K562 (cell line): Measurements from ENCODE around the gene AMMECR1. TPM values are rescaled to one million over a fixed set of nuclear protein-coding genes. Genes with fewer than 3 reads are reported as not detected.
A peak's percentile ranks its signal among the peaks of the same experiment; 100 is the strongest.

Experiments used
- ATAC-seq: fragments of 200-7000 bp; cut with Tn5 transposase; 3 replicates; pipeline ENCODE4 v1.9.1; 2020; ENCODE audit warnings: moderate library complexity
- BruUV-seq: library from RNA; stranded (reverse); fragments of 400-500 nt; replicated peaks from 2 replicates; lab custom pipeline; 2021; lab: Mats Ljungman, UMichigan
- CTCF ChIA-PET: fragments of 300-600 bp; formaldehyde crosslinking; extraction: SDS; loops from one replicate; lab custom pipeline; 2021; ENCODE audit warnings: low intra/inter-chr PET ratio; lab: Yijun Ruan, JAX
- POLR2A ChIA-PET: fragments of 300-600, 350-650 bp; sonication (Branson Sonifier 250); formaldehyde crosslinking; extraction: SDS; loops from one replicate; lab custom pipeline; 2021; ENCODE audit warnings: antibody characterized with exemption, inconsistent platforms; lab: Yijun Ruan, JAX
- DNase-seq, 4 experiments: peaks; one replicate each; pipeline versions ENCODE4 v3.0.0 to v3.0.0-alpha.2; 2011 to 2018; ENCODE audit warnings: low spot score in 3 of 4, mixed read lengths in 3 of 4; ENCODE audit errors: extremely low read depth in 1 of 4
- FAIRE-seq: peaks from 2 replicates; lab custom pipeline; 2011; peaks lifted over from hg19 to GRCh38; lab: Jason Lieb, UNC
- H2AFZ ChIP-seq: 2 replicates; pipeline ENCODE4 v1.6.0; 2011; ENCODE audit warnings: low read depth, low read length, control low read depth, inconsistent platforms
- H3K27ac ChIP-seq: fragments of 200-600 bp; 3 replicates; pipeline ENCODE4 v1.8.0; 2011; ENCODE audit warnings: low read depth, mild to moderate bottlenecking, control low read depth, inconsistent platforms, low read length, moderate library complexity, mixed read lengths; ENCODE audit errors: extremely low read depth
- H3K27me3 ChIP-seq, 2 experiments: fragments of 300-600 bp in 1 of 2; 2 replicates in 1 of 2; 3 replicates in 1 of 2; pipeline versions ENCODE4 v1.6.0 to v1.8.0; 2011; ENCODE audit warnings: inconsistent platforms in 2 of 2, low read length in 2 of 2, mild to moderate bottlenecking in 1 of 2, mixed read lengths in 1 of 2, moderate library complexity in 1 of 2; ENCODE audit not compliant: control insufficient read depth in 2 of 2, insufficient read depth in 2 of 2
- H3K36me3 ChIP-seq: fragments of 300-600 bp; 3 replicates; pipeline ENCODE4 v1.8.0; 2011; ENCODE audit warnings: mild to moderate bottlenecking, low read length, inconsistent platforms; ENCODE audit not compliant: control insufficient read depth, insufficient read depth
- H3K4me1 ChIP-seq, 2 experiments: fragments of 200-600 bp in 1 of 2; replicated peaks in 1 of 2; 2 replicates in 1 of 2; 3 replicates in 1 of 2; pipeline versions ENCODE4 v1.5.1 to v1.8.0; 2011; ENCODE audit warnings: inconsistent platforms in 2 of 2, low read length in 2 of 2, mild to moderate bottlenecking in 1 of 2, mixed read lengths in 1 of 2, moderate library complexity in 1 of 2; ENCODE audit not compliant: control insufficient read depth in 2 of 2, insufficient read depth in 2 of 2
- H3K4me2 ChIP-seq: 2 replicates; pipeline ENCODE4 v1.6.1; 2011; ENCODE audit warnings: low read length, control low read depth, inconsistent platforms, mixed read lengths; ENCODE audit not compliant: insufficient read depth
- H3K4me3 ChIP-seq: fragments of 200-600 bp; sonication (generic), shearing (Covaris generic); 2 replicates; pipeline ENCODE4 v1.5.1; 2016; ENCODE audit warnings: control low read depth, inconsistent platforms
- H3K79me2 ChIP-seq: fragments of 200-600 bp; 3 replicates; pipeline ENCODE4 v1.8.0; 2011; ENCODE audit warnings: low read length, inconsistent platforms; ENCODE audit not compliant: control insufficient read depth, insufficient read depth
- H3K9ac ChIP-seq, 2 experiments: 2 replicates each; pipeline versions ENCODE4 v1.6.0 to v1.6.1; 2011; ENCODE audit warnings: low read depth in 2 of 2, low read length in 2 of 2, control low read depth in 1 of 2, inconsistent platforms in 1 of 2, mild to moderate bottlenecking in 1 of 2, mixed read lengths in 1 of 2; ENCODE audit not compliant: insufficient read depth in 1 of 2
- H3K9me1 ChIP-seq: one replicate; pipeline ENCODE4 v1.6.0; 2011; ENCODE audit warnings: inconsistent platforms, mild to moderate bottlenecking, low read length, moderate library complexity; ENCODE audit not compliant: control insufficient read depth, insufficient read depth
- H3K9me3 ChIP-seq: replicated peaks from 2 replicates; pipeline ENCODE4 v1.5.1; 2011; ENCODE audit warnings: low read depth, low read length, inconsistent platforms; ENCODE audit not compliant: control insufficient read depth, insufficient read depth
- H4K20me1 ChIP-seq: replicated peaks from 2 replicates; pipeline ENCODE4 v1.6.1; 2011; ENCODE audit warnings: low read length, inconsistent platforms, mixed read lengths; ENCODE audit not compliant: control insufficient read depth, insufficient read depth
- C11orf30 ChIP-seq: fragments of 450-650 bp; IDR thresholded peaks from 2 replicates; pipeline ENCODE4 v1.6.1; 2016; ENCODE audit warnings: low read depth, mild to moderate bottlenecking
- DACH1 ChIP-seq: fragments of 450-650 bp; IDR thresholded peaks from 2 replicates; pipeline ENCODE4 v1.6.1; 2018; ENCODE audit not compliant: partially characterized antibody
- NFE2 ChIP-seq: IDR thresholded peaks from 2 replicates; pipeline ENCODE4 v1.6.1; 2014; ENCODE audit warnings: antibody characterized with exemption, low read depth
- NR2C1 ChIP-seq, 2 experiments: fragments of 450-650 bp; IDR thresholded peaks; 2 replicates each; pipeline ENCODE4 v1.6.1; 2017; ENCODE audit warnings: mild to moderate bottlenecking in 2 of 2, antibody characterized with exemption in 1 of 2, inconsistent platforms in 1 of 2, missing compliant biosample characterization in 1 of 2, missing genetic modification characterization in 1 of 2
- SMC3 ChIP-seq: conservative IDR thresholded peaks from 2 replicates; pipeline ENCODE4 v1.6.1; 2011; ENCODE audit warnings: low read depth, low read length, improper control_type of control experiment; ENCODE audit not compliant: insufficient read depth
- SPI1 ChIP-seq: IDR thresholded peaks from 2 replicates; pipeline ENCODE4 v1.6.1; 2011; ENCODE audit warnings: low read depth, low read length, control low read depth, borderline replicate concordance
- ZNF316 ChIP-seq: fragments of 450-650 bp; IDR thresholded peaks from 2 replicates; pipeline ENCODE4 v1.6.1; 2016
- in situ Hi-C: fragments of 300-500 bp; cut with MboI; formaldehyde crosslinking; loops from 4 replicates; pipeline ENCODE4 v1.15.0; 2018; ENCODE audit warnings: inconsistent platforms, mixed read lengths
- intact Hi-C: fragments of 100-400 bp; cut with micrococcal nuclease; formaldehyde crosslinking; loops from 2 replicates; pipeline ENCODE4 v1.14.2; 2022
- polyA plus RNA-seq, 8 experiments: library from polyadenylated mRNA; depleted of rRNA in 4 of 8; stranded (reverse) in 5 of 8; unstranded in 3 of 8; fragments of >200 nt; fragmentation: Nextera tagmentation in 2 of 8; fragmentation: Illumina TruSeq in 1 of 8; extraction: Ambion mirVana in 2 of 8; extraction: Trizol in 1 of 8; gene quantifications; 2 replicates each; pipeline versions ENCODE4 v1.2.1 to v1.2.3, GENCODE V29; 2011 to 2014; ENCODE audit warnings: inconsistent platforms in 1 of 8, missing spikeins in 1 of 8
- small RNA-seq: library from RNA; depleted of rRNA; stranded (forward); fragments of <200 nt; gene quantifications from one replicate; pipeline ENCODE3, GENCODE V24; 2014
- total RNA-seq, 7 experiments: library from RNA; depleted of rRNA in 6 of 7; stranded (reverse); fragments of >200 nt in 6 of 7; fragmentation: Illumina TruSeq in 2 of 7; extraction: Trizol in 2 of 7; gene quantifications; 2 replicates each; pipeline versions ENCODE4 v1.2.1 to v1.2.3, GENCODE V29; 2011 to 2021; ENCODE audit warnings: low replicate concordance in 1 of 7

Gene AMMECR1
- total and polyA plus RNA-seq, 9 of the 15 experiments (the other 6 are each of a cell fraction or from before 2014, with no cell fraction given): 13.9 to 36.7 (median 23.6) TPM

GRCh38 chrX:110145854-110146253, 172.0 kb downstream of the AMMECR1 start (continued):
- TF ChIP-seq SMC3: 0 out of 2 replicates have a peak, but pooled peaks have one; percentile 18
- TF ChIP-seq NFE2: no peak
- peak; percentile 50 for TF ChIP-seq ZNF316
- peak; percentile 64 for TF ChIP-seq C11orf30
- no peak for TF ChIP-seq DACH1
- peak; percentile 57; the same call in 1 of the 2 replicates for TF ChIP-seq SPI1

GRCh38 chrX:110145311-110145710, 172.6 kb downstream of the AMMECR1 start:
- POLR2A ChIA-PET: no interaction called here
- intact Hi-C loops (loop anchor here (5.0 to 10.0 kb wide), 2 partner anchors 98 to 431 kb away; no protein-coding TSS in a partner anchor), in situ Hi-C loops (loop anchor here (5.0 to 10.0 kb wide), 2 partner anchors 241 to 418 kb away; no protein-coding TSS in a partner anchor)

More at GRCh38 chrX:110145311-110145710, 172.6 kb downstream of the AMMECR1 start:
- Histone ChIP-seq H3K9ac (no peak overlapping the region), H4K20me1 (no peaks in the 10 kb centered on the region), H3K9me1 (peaks cover 3% of the 10 kb centered on the region), H3K27me3 (no peaks in the 10 kb centered on the region), H3K79me2 (no peaks in the 10 kb centered on the region), H3K36me3 (peaks cover 40% of the 10 kb centered on the region), H3K27ac (no peak overlapping the region), H3K4me1 (peaks cover 7 to 11% of the 10 kb centered on the region in 2 experiments; a peak in 4 of 5 replicates), H3K9me3 (no peaks in the 10 kb centered on the region), H3K4me3 (no peak overlapping the region), H3K4me2 (no peak overlapping the region), H2AFZ (no peak overlapping the region)
- FAIRE-seq (no peak), DNase-seq (no peak), ATAC-seq (no peak)
- TF ChIP-seq NR2C1 (IDR thresholded peaks at IDR 0.05) (no peak), NR2C1 (tag; IDR thresholded peaks at IDR 0.05) (no peak)
- CTCF ChIA-PET: interaction anchor here (1.8 to 2.2 kb wide), 2 partner anchors 234 to 268 kb away, joined by 9 to 10 read pairs; no protein-coding TSS in a partner anchor
- no TSS peak for BruUV-seq

Small RNAs within 50 kb of the gene (small RNA-seq; reads per million reads assigned to genes)
- not detected for gene GNG5P2
- gene SNORD96B: 6.8 reads per million, percentile 94 among the genes with 10 or more reads in this experiment

Other genes with a start within 250 kb of the AMMECR1 start
- 0.04 and 0.05 TPM in 2 replicates for gene RTL9, start 40.8 kb upstream of the AMMECR1 start, total RNA-seq (2014; rRNA removed)
- gene RTL9, start 40.8 kb upstream of the AMMECR1 start, total RNA-seq (2014; rRNA removed; fragmentation: Illumina TruSeq; extraction: Trizol): 0.10 and 0.11 TPM in 2 replicates
- 0.04 TPM in 1 of 2 replicates, not detected in the other for gene RTL9, start 40.8 kb upstream of the AMMECR1 start, total RNA-seq (2015; rRNA removed; fragmentation: Illumina TruSeq; extraction: Trizol)
- 0.16 and 0.31 TPM in 2 replicates for gene RTL9, start 40.8 kb upstream of the AMMECR1 start, total RNA-seq (2021)
- 0.03 and 0.35 TPM in 2 replicates for gene RTL9, start 40.8 kb upstream of the AMMECR1 start, polyA plus RNA-seq (2011; rRNA removed)
- gene RTL9, start 40.8 kb upstream of the AMMECR1 start, polyA plus RNA-seq (2014; fragmentation: Illumina TruSeq; extraction: Trizol): 0.18 and 0.22 TPM in 2 replicates
- gene RTL9, start 40.8 kb upstream of the AMMECR1 start, polyA plus RNA-seq (2014; fragmentation: Nextera tagmentation; extraction: Ambion mirVana): under 1 TPM in 1 of 2 experiments, not detected in 1; 0.06 TPM
- gene RTL9, start 40.8 kb upstream of the AMMECR1 start, polyA plus RNA-seq (2014; rRNA removed): 0.11 and 0.21 TPM in 2 replicates